ENCODE data around the gene CALHM2. TPM values are rescaled to one million over a fixed set of nuclear protein-coding genes. Genes with fewer than 3 reads are reported as not detected.

Gene CALHM2
- total and polyA plus RNA-seq, 2 of the 4 experiments (the other 2 are of a cell fraction) = 2.5 to 7.9 TPM

DNA sequence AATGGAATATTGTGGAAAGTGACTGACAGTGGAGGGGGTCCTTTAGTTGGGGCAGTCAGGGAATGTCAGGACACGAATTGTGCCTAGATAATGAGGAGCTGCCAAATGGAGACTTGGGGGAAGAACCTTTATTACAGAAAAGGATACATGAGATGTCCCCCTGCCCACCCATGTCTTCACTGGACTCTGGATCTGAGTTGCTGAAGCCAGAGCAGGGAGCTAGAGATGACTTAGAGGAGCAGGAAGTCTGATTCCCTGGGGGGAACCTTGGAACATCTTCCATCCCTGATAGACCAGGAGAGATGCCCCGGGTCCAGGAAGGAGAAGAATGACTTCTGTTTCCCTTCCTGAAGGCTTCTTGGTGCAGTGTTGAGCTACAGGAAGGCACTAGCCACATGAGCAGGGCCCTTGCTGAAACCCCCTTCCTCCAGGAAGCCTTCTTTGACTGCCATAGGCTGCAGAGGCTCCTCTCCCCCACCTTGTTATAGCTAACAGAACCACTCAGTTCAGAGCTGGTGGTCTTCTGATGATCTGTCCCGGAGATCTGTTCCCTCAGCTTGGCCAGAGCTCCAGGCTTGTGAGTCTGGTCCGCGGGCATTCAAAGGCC lies 40.6 kb upstream of the CALHM2 start:
- Histone ChIP-seq H4K8ac (ENCODE audit: low read depth in 2 of 2, low read length in 2 of 2) (no peak overlapping the region), H3K4ac (ENCODE audit: low read depth, low read length) (peak overlapping the region; percentile 18), H3K27ac (ENCODE audit: insufficient read depth, low read length) (no peak overlapping the region), H3K56ac (ENCODE audit: extremely low read depth, insufficient read depth, low read length) (no peak overlapping the region), H2BK20ac (ENCODE audit: low read depth, low read length) (no peak overlapping the region), H2AFZ (replicated peaks; ENCODE audit: low read length, poor library complexity) (peak overlapping the region; percentile 9), H2BK120ac (ENCODE audit: low read depth, low read length) (0 out of 2 replicates have a peak overlapping the region, but pooled peaks have one; percentile 3), H4K91ac (ENCODE audit: insufficient read depth, low read depth, low read length) (no peak overlapping the region), H3K36me3 (ENCODE audit: control insufficient read depth, insufficient read depth, low read length) (no peaks in the 10 kb centered on the region), H3K4me1 (ENCODE audit: control insufficient read depth, insufficient read depth, low read length) (peaks cover 19% of the 10 kb centered on the region), H3K23ac (ENCODE audit: low read depth, low read length) (0 out of 2 replicates have a peak overlapping the region, but pooled peaks have one; percentile 1), H3K4me3 (ENCODE audit: insufficient read depth, low read depth, low read length) (no peak overlapping the region), H2BK15ac (ENCODE audit: low read depth, low read length) (no peak overlapping the region; the same call in 2 of the 3 replicates), H3K27me3 (ENCODE audit: control insufficient read depth, insufficient read depth, low read length) (peaks cover 61% of the 10 kb centered on the region), H3K79me1 (ENCODE audit: low read depth in 1 of 2, low read length in 2 of 2) (no peaks in the 10 kb centered on the region), H2AK5ac (ENCODE audit: low read depth, low read length) (no peak overlapping the region), H3K9ac (ENCODE audit: low read depth, low read length) (no peak overlapping the region), H4K5ac (ENCODE audit: low read depth, low read length) (no peak overlapping the region), H3K4me2 (ENCODE audit: low read depth, low read length) (no peak overlapping the region), H3K9me1 (ENCODE audit: insufficient read depth, low read length) (peaks cover 9% of the 10 kb centered on the region; the same call in 1 of the 2 replicates), H2AK9ac (replicated peaks; ENCODE audit: low read depth, low read length, poor library complexity) (no peak overlapping the region), H3K18ac (ENCODE audit: low read depth, low read length) (no peak overlapping the region), H3K14ac (replicated peaks; ENCODE audit: low read depth, low read length) (peak overlapping the region; percentile 25; the same call in 1 of the 2 replicates), H2BK5ac (ENCODE audit: low read depth, low read length, poor library complexity, severe bottlenecking) (no peak overlapping the region), H3K9me3 (ENCODE audit: control insufficient read depth, insufficient read depth, low read length) (no peaks in the 10 kb centered on the region), H4K20me1 (ENCODE audit: insufficient read depth, low read length) (peaks cover 16% of the 10 kb centered on the region; the same call in 1 of the 2 replicates)
- no TSS peak for BruUV-seq (replicated peaks)
- in situ Hi-C loops (cut with MboI; ENCODE audit: low sequenced_read_pairs) = loop anchor here (10.0 kb wide), 1 partner anchor 192 kb away; no protein-coding TSS in a partner anchor
- DNase-seq = no peak
- intact Hi-C loops (cut with micrococcal nuclease) = no loop called here
- dilution Hi-C loops (cut with HindIII; ENCODE audit: low sequenced_read_pairs, unreplicated experiment) = no loop called here
- no peak for TF ChIP-seq CEBPB (IDR thresholded peaks at IDR 0.05; ENCODE audit: low read depth, low read length)
- no peak for TF ChIP-seq MXI1 (IDR thresholded peaks at IDR 0.05; ENCODE audit: borderline replicate concordance, low read depth, low read length)
- TF ChIP-seq, protein P1, sequence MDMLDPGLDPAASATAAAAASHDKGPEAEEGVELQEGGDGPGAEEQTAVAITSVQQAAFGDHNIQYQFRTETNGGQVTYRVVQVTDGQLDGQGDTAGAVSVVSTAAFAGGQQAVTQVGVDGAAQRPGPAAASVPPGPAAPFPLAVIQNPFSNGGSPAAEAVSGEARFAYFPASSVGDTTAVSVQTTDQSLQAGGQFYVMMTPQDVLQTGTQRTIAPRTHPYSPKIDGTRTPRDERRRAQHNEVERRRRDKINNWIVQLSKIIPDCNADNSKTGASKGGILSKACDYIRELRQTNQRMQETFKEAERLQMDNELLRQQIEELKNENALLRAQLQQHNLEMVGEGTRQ (IDR thresholded peaks at IDR 0.05; ENCODE audit: low read depth, low read length) = no peak
- no peak for TF ChIP-seq FOS (IDR thresholded peaks at IDR 0.05; ENCODE audit: low read depth, low read length)
- TF ChIP-seq MAZ (IDR thresholded peaks at IDR 0.05; ENCODE audit: borderline replicate concordance, low read depth, low read length) = no peak
- TF ChIP-seq BHLHE40 (IDR thresholded peaks at IDR 0.05; ENCODE audit: low read depth, low read length) = no peak
- 66% methylated on average over 4 of the region's 5 CpGs; no CpG with 5 or more reads in 1 of the 2 experiments for WGBS, 2 experiments (ENCODE audit: extremely low coverage in 2 of 2, insufficient read length in 1 of 2)
- CTCF ChIA-PET = no interaction called here
- no peak for ATAC-seq (ENCODE audit: low read depth)
- POLR2A ChIA-PET (ENCODE audit: unreplicated experiment) = interaction anchor here (0.7 kb wide), 1 partner anchor 504 kb away, joined by 4 read pairs; no protein-coding TSS in a partner anchor
